GM23338 (cell line): ENCODE results near the gene TTLL5. TPM values are rescaled to one million over a fixed set of nuclear protein-coding genes. Genes with fewer than 3 reads are reported as not detected.

Source experiments
- CREB1 ChIP-seq: fragments of 250-450 bp; sonication (Bioruptor Pico); IDR thresholded peaks from 2 replicates; pipeline ENCODE4 v1.5.0; 2020; ENCODE audit warnings: low read depth, mild to moderate bottlenecking, moderate library complexity
- CTCF ChIP-seq, 2 experiments: fragments of 200-600 bp in 1 of 2; sonication (generic) in 1 of 2; conservative IDR thresholded peaks; 2 replicates each; pipeline versions ENCODE4 v1.5.1 to v1.6.1; 2016 to 2017; ENCODE audit warnings: antibody characterized with exemption in 2 of 2, low read depth in 2 of 2, mild to moderate bottlenecking in 2 of 2, moderate library complexity in 1 of 2
- ETS1 ChIP-seq: IDR thresholded peaks from 2 replicates; pipeline ENCODE4 v1.6.1; 2016; ENCODE audit warnings: antibody characterized with exemption
- EZH2 ChIP-seq: fragments of 200-600 bp; sonication (generic); IDR thresholded peaks from one replicate; pipeline ENCODE4 v1.8.0; 2017; ENCODE audit warnings: antibody characterized with exemption, mild to moderate bottlenecking, low read depth; ENCODE audit not compliant: unreplicated experiment
- JUNB ChIP-seq: IDR thresholded peaks from one replicate; pipeline ENCODE4 v1.6.1; 2016; ENCODE audit warnings: antibody characterized with exemption; ENCODE audit not compliant: unreplicated experiment
- POLR2AphosphoS5 ChIP-seq: IDR thresholded peaks from 2 replicates; pipeline ENCODE4 v1.6.1; 2016; ENCODE audit warnings: antibody characterized with exemption, low read depth
- ZNF114 ChIP-seq: fragments of 250-450 bp; sonication (Bioruptor Pico); IDR thresholded peaks from 2 replicates; pipeline ENCODE4 v1.5.0; 2020; ENCODE audit warnings: mild to moderate bottlenecking, moderate library complexity
- ZNF462 ChIP-seq: fragments of 250-450 bp; sonication (Bioruptor Pico); IDR thresholded peaks from 2 replicates; pipeline ENCODE4 v1.5.0; 2020; ENCODE audit warnings: mild to moderate bottlenecking, moderate library complexity
- polyA plus RNA-seq: library from polyadenylated mRNA; unstranded; fragments of >200 nt; fragmentation: Nextera tagmentation; extraction: Ambion mirVana; gene quantifications from 2 replicates; pipeline ENCODE4 v1.2.1, GENCODE V29; 2016
- total RNA-seq: library from RNA; depleted of rRNA; stranded (reverse); fragments of >200 nt; shearing (Covaris generic); gene quantifications from 2 replicates; pipeline ENCODE4 v1.2.3, GENCODE V29; 2014

TTLL5 gene
- total and polyA plus RNA-seq, 2 experiments from 2014 or later = 33.5 to 35.4 TPM

GRCh38 chr14:75906228-75906627 is 245.2 kb downstream of the TTLL5 start (continued):
- TF ChIP-seq ZNF462 = no peak
- TF ChIP-seq POLR2AphosphoS5 = no peak
- no peak for TF ChIP-seq ZNF114 (CRISPR knock-in tag)
- no peak for TF ChIP-seq CREB1 (CRISPR knock-in tag)
- no peak for TF ChIP-seq ETS1
- no peak for TF ChIP-seq EZH2
- TF ChIP-seq JUNB = no peak
- no peak for TF ChIP-seq CTCF (conservative IDR thresholded peaks at IDR 0.05; ENCODE audit: low read depth in 2 of 2)
